SJCRH30 (cell line): ENCODE data around the gene LUC7L. TPM values are rescaled to one million over a fixed set of nuclear protein-coding genes. Genes with fewer than 3 reads are reported as not detected.
"Not testable (repeated sequence)": the region's sequence is repeated elsewhere in the genome, so short reads cannot be mapped to it uniquely, and the experiment has no call there.

Experiments used
- DNase-seq, 2 experiments: peaks; one replicate each; pipeline ENCODE4 v3.0.0-alpha.2; 2015 to 2020
- H3K27ac ChIP-seq: fragments of 250-450 bp; sonication (Bioruptor Pico); 2 replicates; pipeline ENCODE4 v1.5.1; 2020; ENCODE audit warnings: mild to moderate bottlenecking, moderate library complexity
- H3K27me3 ChIP-seq: fragments of 250-450 bp; sonication (Bioruptor Pico); 2 replicates; pipeline ENCODE4 v1.5.1; 2020; ENCODE audit warnings: mild to moderate bottlenecking, moderate library complexity
- H3K36me3 ChIP-seq: fragments of 250-450 bp; sonication (Bioruptor Pico); 2 replicates; pipeline ENCODE4 v1.5.1; 2020; ENCODE audit warnings: mild to moderate bottlenecking, moderate library complexity
- H3K4me1 ChIP-seq: fragments of 250-450 bp; sonication (Bioruptor Pico); 2 replicates; pipeline ENCODE4 v1.5.1; 2020; ENCODE audit warnings: mild to moderate bottlenecking, moderate library complexity
- H3K4me3 ChIP-seq: fragments of 250-450 bp; sonication (Bioruptor Pico); 2 replicates; pipeline ENCODE4 v1.5.1; 2020; ENCODE audit warnings: mild to moderate bottlenecking, moderate library complexity
- H3K9me3 ChIP-seq: fragments of 250-450 bp; sonication (Bioruptor Pico); replicated peaks from 2 replicates; pipeline ENCODE4 v1.5.1; 2020; ENCODE audit warnings: mild to moderate bottlenecking, moderate library complexity
- total RNA-seq: library from RNA; depleted of rRNA; stranded (reverse); fragments of >200 nt; shearing (Covaris generic); gene quantifications from 2 replicates; pipeline ENCODE4 v1.2.3, GENCODE V29; 2014

LUC7L gene
- total RNA-seq, 1 experiment from 2014 or later, result 47.4 TPM

DNA sequence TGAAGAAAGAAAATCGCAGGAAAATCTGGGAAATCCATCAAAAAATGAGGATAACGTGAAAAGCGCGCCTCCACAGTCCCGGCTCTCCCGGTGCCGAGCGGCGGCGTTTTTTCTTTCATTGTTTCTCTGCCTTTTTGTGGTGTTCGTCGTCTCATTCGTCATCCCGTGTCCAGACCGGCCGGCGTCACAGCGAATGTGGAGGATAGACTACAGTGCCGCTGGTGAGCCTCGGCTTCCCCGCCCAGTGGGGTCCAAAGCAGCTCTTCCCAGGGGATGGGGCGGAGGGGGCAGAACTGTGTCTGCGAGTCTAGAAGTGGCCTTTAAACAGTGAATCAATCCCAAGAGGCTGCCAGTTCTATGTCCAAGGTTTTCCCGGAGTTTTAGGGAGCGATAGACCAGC, 25.2 kb upstream of the LUC7L start:
- no peaks in the 10 kb centered on the region; the same call in 1 of the 2 replicates for H3K36me3 ChIP-seq
- no peaks in the 10 kb centered on the region for H3K27me3 ChIP-seq
- no peak for DNase-seq
- no peak overlapping the region for H3K4me3 ChIP-seq
- no peak overlapping the region for H3K27ac ChIP-seq
- no peaks in the 10 kb centered on the region for H3K4me1 ChIP-seq
- H3K9me3 ChIP-seq, result no peaks in the 10 kb centered on the region

DNA sequence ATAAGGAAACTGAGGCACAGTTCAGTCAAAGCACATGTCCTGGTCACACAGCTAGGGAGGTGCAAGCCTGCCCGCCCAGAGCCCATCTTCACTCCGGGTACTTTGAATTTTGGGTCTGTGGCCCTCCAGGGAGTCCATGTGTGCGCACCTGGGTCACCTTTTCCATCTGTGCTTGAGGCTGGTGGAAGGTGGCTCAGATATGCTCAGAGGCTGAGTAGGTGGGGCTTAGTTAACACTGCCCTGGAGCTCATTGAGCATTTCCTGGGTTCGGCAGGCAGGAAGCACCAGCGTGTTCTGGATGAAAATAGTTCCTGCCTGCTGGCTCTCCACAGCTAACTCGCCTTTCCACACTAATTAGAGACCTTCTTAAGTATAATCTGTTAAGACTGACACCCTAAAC, 24.6 kb upstream of the LUC7L start:
- Histone ChIP-seq H3K27ac (no peak overlapping the region), H3K27me3 (no peaks in the 10 kb centered on the region), H3K4me3 (no peak overlapping the region), H3K4me1 (no peaks in the 10 kb centered on the region), H3K36me3 (no peaks in the 10 kb centered on the region; the same call in 1 of the 2 replicates), H3K9me3 (no peaks in the 10 kb centered on the region)
- DNase-seq, result no peak

DNA sequence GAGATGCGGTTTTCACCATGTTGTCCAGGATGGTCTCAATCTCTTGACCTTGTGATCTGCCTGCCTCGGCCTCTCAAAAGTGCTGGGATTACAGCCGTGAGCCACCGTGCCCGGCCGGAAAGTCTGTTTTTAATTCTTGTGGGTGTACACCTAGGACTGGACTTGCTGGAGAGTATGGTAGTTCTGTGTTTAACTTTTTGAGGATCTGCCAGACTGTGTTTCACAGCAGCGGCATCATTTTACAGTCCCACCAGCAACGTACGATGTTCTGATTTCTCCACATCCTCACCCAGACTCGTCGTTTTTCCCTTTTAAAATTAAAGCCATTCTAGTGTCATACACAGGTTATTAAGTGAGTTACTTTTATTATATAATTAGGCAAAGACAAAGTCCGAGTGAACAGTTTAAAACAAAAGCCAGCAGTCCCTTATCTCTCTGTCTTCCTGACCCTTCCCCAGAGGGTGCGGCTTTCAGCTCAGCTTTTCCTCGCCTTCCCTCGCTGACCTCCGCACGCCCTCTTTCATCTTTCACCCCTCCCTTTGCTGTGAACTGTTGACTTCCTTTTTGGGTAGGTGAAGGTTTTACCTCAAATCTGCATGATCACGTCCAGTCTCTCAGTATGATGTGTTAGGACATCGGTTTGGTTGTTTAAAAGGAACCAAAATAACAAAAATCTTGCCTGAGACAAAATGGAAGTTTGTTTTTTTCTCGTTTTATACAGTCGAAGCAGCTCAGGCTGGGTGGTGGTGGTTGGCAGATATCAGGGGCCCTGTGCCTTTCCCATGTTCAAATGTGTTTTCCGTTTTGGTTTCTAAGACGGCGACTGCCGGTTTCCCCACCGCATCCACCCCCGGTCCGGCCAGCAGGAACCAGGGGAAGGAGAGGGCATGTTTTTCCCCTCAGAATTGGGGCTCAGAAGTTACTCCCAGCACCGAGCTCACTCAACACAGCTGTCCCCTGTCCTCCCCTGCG, 23.4 kb upstream of the LUC7L start:
- no peaks in the 10 kb centered on the region; the same call in 1 of the 2 replicates for H3K36me3 ChIP-seq
- no peaks in the 10 kb centered on the region for H3K4me1 ChIP-seq
- H3K27me3 ChIP-seq, result no peaks in the 10 kb centered on the region
- H3K4me3 ChIP-seq, result no peak overlapping the region
- H3K9me3 ChIP-seq, result no peaks in the 10 kb centered on the region
- no peak for DNase-seq
- H3K27ac ChIP-seq, result no peak overlapping the region

DNA sequence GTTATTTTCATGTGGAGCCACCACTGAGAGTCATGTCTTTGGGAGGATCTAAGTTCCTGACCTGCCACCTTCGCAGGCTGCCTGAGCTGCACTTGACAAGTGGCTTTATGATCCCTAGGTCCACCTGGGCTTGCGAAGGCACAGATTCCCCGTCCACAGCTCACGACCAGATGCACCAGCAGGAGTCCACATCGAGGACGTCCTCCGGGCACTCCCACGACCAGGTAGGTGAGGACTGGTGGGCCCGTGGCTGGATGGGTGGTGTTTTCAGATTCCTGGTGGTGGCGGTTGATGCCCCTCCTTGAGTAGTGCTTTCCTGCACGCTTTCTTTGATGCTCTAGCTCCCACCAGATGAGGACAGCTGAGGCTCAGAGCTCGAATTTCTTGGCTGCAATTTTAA, 20.2 kb upstream of the LUC7L start:
- H3K36me3 ChIP-seq, result no peaks in the 10 kb centered on the region; the same call in 1 of the 2 replicates
- no peaks in the 10 kb centered on the region for H3K4me1 ChIP-seq
- no peak overlapping the region for H3K4me3 ChIP-seq
- no peaks in the 10 kb centered on the region for H3K27me3 ChIP-seq
- DNase-seq, result no peak
- no peak overlapping the region for H3K27ac ChIP-seq
- H3K9me3 ChIP-seq, result no peaks in the 10 kb centered on the region

DNA sequence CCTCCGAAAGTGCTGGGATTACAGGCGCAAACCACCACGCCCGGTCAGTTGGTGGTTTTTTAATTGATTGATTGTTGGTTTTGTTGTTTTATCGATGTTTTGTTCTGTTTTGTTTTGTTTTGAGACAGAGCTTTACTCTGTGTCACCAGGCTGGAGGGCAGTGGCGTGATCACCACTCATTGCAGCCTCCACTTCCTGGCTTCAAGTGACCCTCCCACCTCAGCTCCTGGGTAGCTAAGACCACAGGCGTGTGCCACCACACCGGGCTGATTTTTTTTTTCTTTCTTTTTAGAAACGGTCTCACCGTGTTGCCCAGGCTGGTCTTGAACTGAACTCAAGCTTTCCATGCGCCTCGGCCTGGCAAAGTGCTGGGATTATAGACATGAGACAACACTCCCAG, 17.8 kb upstream of the LUC7L start:
- Histone ChIP-seq H3K4me1 (no peaks in the 10 kb centered on the region), H3K27me3 (no peaks in the 10 kb centered on the region), H3K9me3 (no peaks in the 10 kb centered on the region), H3K4me3 (no peak overlapping the region), H3K36me3 (no peaks in the 10 kb centered on the region; the same call in 1 of the 2 replicates), H3K27ac (no peak overlapping the region)
- no peak for DNase-seq

DNA sequence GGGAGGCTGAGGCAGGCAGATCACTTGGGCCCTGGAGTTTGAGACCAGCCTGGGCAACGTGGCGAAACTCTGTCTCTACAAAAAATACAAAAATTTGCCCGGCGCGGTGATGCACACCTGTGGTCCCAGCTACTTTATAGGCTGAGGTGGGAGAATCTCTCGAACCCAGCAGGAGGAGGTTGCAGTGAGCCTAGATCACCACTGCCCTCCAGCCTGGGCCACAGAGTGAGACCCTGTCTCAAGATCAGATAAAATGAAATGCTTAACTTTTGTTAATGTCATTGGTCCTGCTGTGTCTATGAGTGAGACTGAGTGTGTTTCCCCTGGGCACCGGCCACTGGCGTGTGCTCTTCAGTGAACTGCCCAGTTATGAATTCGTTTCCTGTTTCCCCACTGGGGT, 15.9 kb upstream of the LUC7L start:
- Histone ChIP-seq H3K36me3 (no peaks in the 10 kb centered on the region; the same call in 1 of the 2 replicates), H3K27me3 (no peaks in the 10 kb centered on the region), H3K4me1 (no peaks in the 10 kb centered on the region), H3K4me3 (no peak overlapping the region), H3K27ac (no peak overlapping the region), H3K9me3 (no peaks in the 10 kb centered on the region)
- no peak for DNase-seq

DNA sequence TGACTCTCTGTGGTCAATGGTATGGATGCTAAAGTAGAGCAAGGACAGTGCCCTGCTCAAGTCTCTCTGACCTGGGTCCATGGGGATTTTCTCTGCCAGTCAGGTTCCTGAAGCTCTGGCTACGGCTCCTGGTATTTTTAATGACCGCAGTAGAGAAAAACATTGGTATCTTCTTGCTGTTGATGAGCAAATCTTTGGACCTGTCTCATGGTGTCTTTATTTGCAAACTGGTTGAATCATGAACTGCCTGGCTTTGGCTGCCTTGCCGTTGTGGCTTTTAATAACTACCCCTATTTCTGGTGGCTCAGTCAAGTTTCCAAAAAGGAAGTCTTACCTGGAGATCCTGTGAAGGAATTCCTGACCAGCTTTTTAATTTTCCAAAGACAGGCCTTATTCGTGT, 14.1 kb upstream of the LUC7L start:
- DNase-seq, result no peak
- Histone ChIP-seq H3K4me3 (no peak overlapping the region), H3K27ac (no peak overlapping the region), H3K36me3 (no peaks in the 10 kb centered on the region; the same call in 1 of the 2 replicates), H3K9me3 (no peaks in the 10 kb centered on the region), H3K4me1 (no peaks in the 10 kb centered on the region), H3K27me3 (no peaks in the 10 kb centered on the region)

DNA sequence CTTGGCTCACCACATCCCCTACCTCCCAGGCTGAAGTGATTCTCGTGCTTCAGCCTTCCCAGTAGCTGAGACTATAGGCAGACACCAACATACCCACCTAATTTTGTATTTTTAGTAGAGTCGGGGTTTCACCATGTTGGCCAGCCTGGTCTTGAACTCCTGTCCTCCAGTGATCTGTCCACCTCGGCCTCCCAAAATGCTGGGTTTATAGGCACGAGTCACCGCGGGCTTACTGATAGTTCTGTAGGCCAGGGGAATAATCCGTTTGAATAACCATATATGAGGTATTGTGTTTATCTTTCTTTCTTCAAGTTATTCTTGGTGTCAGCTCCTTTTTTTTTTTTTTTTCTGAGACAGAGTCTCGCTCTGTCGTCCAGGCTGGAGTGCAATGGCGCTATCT, 13.0 kb upstream of the LUC7L start:
- Histone ChIP-seq H3K4me1 (no peaks in the 10 kb centered on the region), H3K4me3 (no peak overlapping the region), H3K27ac (no peak overlapping the region), H3K27me3 (no peaks in the 10 kb centered on the region), H3K36me3 (no peaks in the 10 kb centered on the region; the same call in 1 of the 2 replicates), H3K9me3 (no peaks in the 10 kb centered on the region)
- DNase-seq, result no peak

DNA sequence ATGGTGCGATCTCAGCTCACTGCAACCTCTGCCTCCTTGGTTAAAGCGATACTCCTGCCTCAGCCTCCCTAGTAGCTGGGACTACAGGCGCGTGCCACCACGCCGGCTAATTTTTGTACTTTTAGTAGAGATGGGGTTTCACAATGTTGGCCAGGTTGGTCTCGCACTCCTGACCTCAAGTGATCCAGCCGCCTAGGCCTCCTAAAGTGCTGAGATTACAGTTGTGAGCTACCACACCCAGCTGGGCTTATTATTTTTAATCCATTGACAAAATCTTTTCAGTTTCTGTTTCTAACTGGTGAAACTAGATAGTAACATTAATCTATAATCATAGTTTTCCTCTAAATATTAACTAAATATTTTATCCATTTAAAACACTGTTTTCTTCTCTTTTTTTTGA, 11.3 kb upstream of the LUC7L start:
- H3K9me3 ChIP-seq, result no peaks in the 10 kb centered on the region
- H3K27ac ChIP-seq, result no peak overlapping the region
- DNase-seq, result no peak
- H3K4me3 ChIP-seq, result no peak overlapping the region
- H3K27me3 ChIP-seq, result no peaks in the 10 kb centered on the region
- no peaks in the 10 kb centered on the region for H3K36me3 ChIP-seq
- H3K4me1 ChIP-seq, result no peaks in the 10 kb centered on the region

DNA sequence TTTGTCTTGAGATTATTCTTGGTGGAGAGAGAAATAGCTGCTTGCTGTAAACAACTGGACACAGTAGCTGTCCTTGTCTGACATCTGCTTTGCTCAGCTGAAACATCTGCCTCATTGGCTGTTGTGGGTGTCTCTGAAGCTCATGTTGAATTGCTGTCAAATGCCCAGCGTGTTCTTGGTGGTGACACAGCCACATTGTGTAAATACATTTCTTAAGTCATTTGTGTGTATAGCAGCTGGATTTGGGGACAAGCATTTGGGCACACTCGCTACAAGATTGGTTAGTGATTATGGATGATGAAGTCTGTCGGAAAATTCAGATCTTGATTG, 10.7 kb upstream of the LUC7L start:
- H3K9me3 ChIP-seq, result no peaks in the 10 kb centered on the region
- no peaks in the 10 kb centered on the region for H3K36me3 ChIP-seq
- no peak overlapping the region for H3K4me3 ChIP-seq
- H3K27me3 ChIP-seq, result no peaks in the 10 kb centered on the region
- no peak overlapping the region for H3K27ac ChIP-seq
- H3K4me1 ChIP-seq, result no peaks in the 10 kb centered on the region
- no peak for DNase-seq

DNA sequence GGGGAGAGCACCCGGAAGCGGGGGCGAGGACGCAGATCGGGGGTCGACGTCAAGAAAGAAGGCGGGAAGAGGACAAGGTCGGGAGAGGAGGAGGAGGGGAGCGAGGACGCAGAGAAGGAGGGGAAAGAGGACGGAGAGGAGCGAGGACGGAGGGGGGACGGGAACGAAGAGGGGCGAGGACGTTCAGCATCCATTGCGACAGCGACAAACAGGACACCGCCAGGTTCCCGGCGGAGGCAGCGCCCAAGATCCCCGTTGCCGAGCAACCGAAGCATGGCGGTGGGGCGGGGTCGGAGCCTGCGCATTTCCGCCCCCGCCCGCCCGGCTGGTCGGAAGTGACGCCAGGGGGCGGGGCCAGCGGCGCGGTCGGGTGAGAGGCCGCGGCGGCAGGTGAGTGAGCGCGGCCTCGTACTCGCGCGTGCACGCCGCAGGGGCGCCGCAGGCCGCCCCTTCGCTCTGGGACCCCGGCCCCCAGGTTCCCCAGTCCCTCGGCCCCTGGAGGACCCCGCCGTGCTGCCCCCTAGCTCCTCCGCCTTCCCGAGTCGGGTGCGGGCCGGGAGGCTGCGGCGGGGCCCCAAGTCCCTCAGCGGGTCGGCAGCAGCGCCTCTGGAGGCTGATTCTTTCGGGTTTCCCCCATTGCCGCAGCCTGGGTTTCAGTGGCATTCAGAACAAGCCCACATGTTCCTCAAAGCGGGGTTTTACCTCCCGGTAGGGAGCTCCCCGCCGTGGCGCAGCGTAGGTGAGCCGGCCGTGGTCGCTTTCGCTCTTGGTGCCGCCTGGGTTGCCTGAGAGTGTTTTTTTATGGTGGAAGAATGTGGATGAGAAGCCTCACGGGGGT, 5.4 kb upstream of the LUC7L start, which contains the start of gene FAM234A:
Gene FAM234A, plus strand, starts transcription at position 354 of the 838 bp plus-strand sequence. CDS start 19,593 bp downstream, outside the sequence.
- Histone ChIP-seq H3K4me3 (peak within 1 kb of the TSS; percentile 80), H3K27ac (peak within 1 kb of the TSS; percentile 52), H3K9me3 (no peaks in the 10 kb centered on the region), H3K36me3 (no peaks in the 10 kb centered on the region), H3K27me3 (no peaks in the 10 kb centered on the region), H3K4me1 (no peaks in the 10 kb centered on the region)
- peak; percentile 92 to 94 for DNase-seq

DNA sequence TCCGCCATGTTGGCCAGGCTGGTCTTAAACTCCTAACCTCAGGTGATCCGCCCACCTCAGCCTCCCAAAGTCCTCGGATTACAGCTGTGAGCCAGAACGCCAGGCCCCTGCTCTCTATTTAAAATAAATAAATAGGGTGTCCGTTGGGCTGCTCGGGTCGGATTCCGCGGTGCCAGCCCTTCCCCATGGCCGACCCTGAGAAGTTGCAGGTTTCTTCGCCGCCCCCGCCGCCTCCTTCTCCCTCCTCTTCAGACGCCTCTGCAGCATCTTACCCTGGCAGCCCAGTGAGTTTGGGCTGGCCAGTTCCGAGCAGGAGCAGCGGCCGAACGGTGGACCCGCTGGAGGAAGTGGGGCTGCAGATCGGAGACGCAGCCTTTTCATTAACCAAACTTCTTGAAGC, 1.7 kb upstream of the LUC7L start:
- H3K9me3 ChIP-seq, result no peaks in the 10 kb centered on the region
- H3K27me3 ChIP-seq, result no peaks in the 10 kb centered on the region

DNA sequence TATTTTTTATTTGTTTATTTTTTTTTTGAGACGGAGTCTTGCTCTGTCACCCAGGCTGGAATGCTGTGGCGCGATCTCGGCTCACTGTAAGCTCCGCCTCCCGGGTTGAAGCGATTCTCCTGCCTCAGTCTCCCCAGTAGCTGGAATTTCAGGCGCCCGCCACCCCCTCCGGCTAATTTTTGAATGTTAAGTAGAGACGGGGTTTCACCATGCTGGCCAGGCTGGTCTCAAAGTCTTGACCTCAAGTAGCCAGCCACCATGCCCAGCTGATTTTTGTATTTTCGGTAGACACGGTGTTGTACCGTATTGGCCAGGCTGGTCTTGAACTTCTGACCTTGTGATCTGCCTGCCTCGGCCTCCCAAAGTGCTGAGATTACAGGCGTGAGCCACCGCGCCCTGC, 1.1 kb upstream of the LUC7L start:
- not testable (repeated sequence) for DNase-seq, H3K4me3 ChIP-seq, H3K27ac ChIP-seq, H3K27me3 ChIP-seq, H3K9me3 ChIP-seq, H3K4me1 ChIP-seq
- peaks cover 22% of the 10 kb centered on the region for H3K36me3 ChIP-seq

More for the DNA sequence above, 1.7 kb upstream of the LUC7L start:
- no peak overlapping the region for H3K4me3 ChIP-seq
- H3K27ac ChIP-seq, result no peak overlapping the region
- DNase-seq, result no peak
- H3K4me1 ChIP-seq, result peaks cover 3% of the 10 kb centered on the region; the same call in 1 of the 2 replicates
- H3K36me3 ChIP-seq, result peaks cover 19% of the 10 kb centered on the region

DNA sequence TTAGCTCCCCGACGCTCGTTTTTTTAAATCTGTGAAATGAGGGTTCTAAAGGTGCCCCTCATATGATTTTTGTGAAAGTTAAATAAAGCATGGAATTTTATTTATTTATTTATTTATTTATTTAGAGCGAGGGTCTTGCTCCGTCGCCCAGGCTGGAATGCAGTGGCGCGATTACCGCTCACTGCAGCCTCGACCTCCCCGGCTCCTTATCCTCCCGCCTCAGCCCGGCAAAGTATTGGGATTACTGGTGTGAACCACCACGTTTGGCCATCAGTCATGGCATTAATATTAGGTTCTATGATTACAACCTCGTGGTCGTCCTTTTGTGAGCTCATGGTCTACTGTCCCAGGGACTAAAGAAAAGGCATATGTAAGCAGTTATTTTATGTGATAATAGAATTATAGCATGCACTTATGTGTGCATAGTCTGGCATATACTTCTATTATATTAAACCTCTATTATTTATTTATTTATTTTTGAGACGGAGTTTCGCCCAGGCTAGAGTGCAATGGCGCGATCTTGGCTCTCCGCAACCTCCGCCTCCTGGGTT, 557 bp upstream of the LUC7L start:
- no peak overlapping the region for H3K27ac ChIP-seq
- H3K9me3 ChIP-seq, result no peaks in the 10 kb centered on the region
- H3K4me3 ChIP-seq, result peak overlapping the region; percentile 90
- peaks cover 25% of the 10 kb centered on the region for H3K36me3 ChIP-seq
- H3K4me1 ChIP-seq, result peaks cover 3% of the 10 kb centered on the region; the same call in 1 of the 2 replicates
- no peak for DNase-seq
- H3K27me3 ChIP-seq, result no peaks in the 10 kb centered on the region
